Measurements from ENCODE around the gene XRRA1. TPM values are rescaled to one million over a fixed set of nuclear protein-coding genes. Genes with fewer than 3 reads are reported as not detected.

The XRRA1 gene
- total and polyA plus RNA-seq, 2 of the 13 experiments (the other 11 are each of a cell fraction or from before 2014, with no cell fraction given): 7.6 to 10.5 TPM

GRCh38 chr11:74948898-74949752 is at the start of gene XRRA1, which contains the start of gene SPCS2 (continued):
- peak; percentile 88 for TF ChIP-seq MEF2D (CRISPR knock-in tag; IDR thresholded peaks at IDR 0.05)
- peak; percentile 98 for TF ChIP-seq GMEB1 (CRISPR knock-in tag; IDR thresholded peaks at IDR 0.05; ENCODE audit: borderline replicate concordance)
- no peak for TF ChIP-seq ZNF17 (CRISPR knock-in tag; IDR thresholded peaks at IDR 0.05)
- TF ChIP-seq ZFP41 (CRISPR knock-in tag; IDR thresholded peaks at IDR 0.05; ENCODE audit: borderline replicate concordance): peak; percentile 47; the same call in 1 of the 2 replicates
- TF ChIP-seq MEIS2 (CRISPR knock-in tag; IDR thresholded peaks at IDR 0.05): peak; percentile 75; the same call in 1 of the 2 replicates
- TF ChIP-seq SOX5 (CRISPR knock-in tag; IDR thresholded peaks at IDR 0.05; ENCODE audit: borderline replicate concordance): peak; percentile 56; the same call in 1 of the 2 replicates
- no peak for TF ChIP-seq NR2F6 (IDR thresholded peaks at IDR 0.05)
- TF ChIP-seq NR2F6 (CRISPR knock-in tag; IDR thresholded peaks at IDR 0.05): peak; percentile 35; the same call in 1 of the 2 replicates
- TF ChIP-seq CREM (IDR thresholded peaks at IDR 0.05): peak; percentile 94
- no peak for TF ChIP-seq CREM (CRISPR knock-in tag; IDR thresholded peaks at IDR 0.05)
- no peak for TF ChIP-seq IKZF4 (CRISPR knock-in tag; IDR thresholded peaks at IDR 0.05; ENCODE audit: borderline replicate concordance, low read depth, not compliant biosample characterization)
- TF ChIP-seq ZNF280B (CRISPR knock-in tag; IDR thresholded peaks at IDR 0.05; ENCODE audit: borderline replicate concordance): no peak; the same call in none of the 2 replicates
- TF ChIP-seq ZNF691 (CRISPR knock-in tag; IDR thresholded peaks at IDR 0.05; ENCODE audit: borderline replicate concordance, low read depth): 0 out of 2 replicates have a peak, but pooled peaks have one; percentile 81
- TF ChIP-seq SIN3A (IDR thresholded peaks at IDR 0.05; ENCODE audit: borderline replicate concordance, low read depth, low read length): peak; percentile 67; the same call in 1 of the 2 replicates
- 0 out of 2 replicates have a peak, but pooled peaks have one; percentile 67 for TF ChIP-seq ZNF737 (CRISPR knock-in tag; IDR thresholded peaks at IDR 0.05; ENCODE audit: borderline replicate concordance)
- TF ChIP-seq PAX8 (CRISPR knock-in tag; IDR thresholded peaks at IDR 0.05; ENCODE audit: borderline replicate concordance): 0 out of 2 replicates have a peak, but pooled peaks have one; percentile 52
- TF ChIP-seq CTCF (CRISPR knock-in tag; IDR thresholded peaks at IDR 0.05): 0 out of 2 replicates have a peak, but pooled peaks have one; percentile 8
- TF ChIP-seq TRAFD1 (CRISPR knock-in tag; IDR thresholded peaks at IDR 0.05; ENCODE audit: borderline replicate concordance): no peak; the same call in 1 of the 2 replicates
